ENCODE data around the gene PARVB. TPM values are rescaled to one million over a fixed set of nuclear protein-coding genes. Genes with fewer than 3 reads are reported as not detected.

Gene PARVB
- total RNA-seq, 1 donor from 2014 or later, result 79.9 TPM

- DNase-seq (ENCODE audit: low read depth), result no peak
- no peak for TF ChIP-seq CTCF (conservative IDR thresholded peaks at IDR 0.05; ENCODE audit: low read depth, low read length)
- no peak overlapping the region for H3K4me3 ChIP-seq (ENCODE audit: low read depth, low read length)
Observed at GRCh38 chr22:44188986-44189630, 165.0 kb downstream of the PARVB start.

DNA sequence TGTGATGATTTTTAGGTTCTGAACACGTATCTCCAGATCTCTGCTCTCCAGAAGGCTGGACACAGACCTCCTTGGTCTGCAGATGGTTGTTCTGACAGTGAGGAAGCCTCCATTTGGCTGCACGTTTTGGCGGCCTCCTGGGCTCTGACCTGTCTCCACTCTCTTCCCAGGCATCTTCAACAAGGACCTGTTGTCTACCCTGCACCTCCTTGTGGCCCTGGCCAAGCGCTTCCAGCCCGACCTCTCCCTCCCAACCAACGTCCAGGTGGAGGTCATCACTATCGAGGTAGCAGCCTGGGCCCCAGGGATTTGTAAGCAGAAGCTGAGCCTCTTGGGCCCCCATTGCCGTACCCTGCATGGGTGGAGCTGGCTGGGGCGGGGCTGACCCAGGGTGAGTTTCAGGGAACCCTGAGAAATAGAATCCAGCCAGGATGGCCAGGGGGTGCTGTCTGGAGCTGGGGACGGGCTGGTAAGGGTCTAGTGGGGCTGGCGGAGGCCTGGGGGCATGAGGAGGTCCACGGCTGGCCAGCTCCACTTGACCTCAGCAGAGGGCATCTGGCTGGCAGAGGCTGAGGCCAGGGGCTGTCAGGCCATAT lies 166.4 kb downstream of the PARVB start:
- no peak for TF ChIP-seq CTCF (conservative IDR thresholded peaks at IDR 0.05; ENCODE audit: low read depth, low read length)
- H3K4me3 ChIP-seq (ENCODE audit: low read depth, low read length), result no peak overlapping the region
- DNase-seq (ENCODE audit: low read depth), result no peak

- no peak overlapping the region for H3K4me3 ChIP-seq (ENCODE audit: low read depth, low read length)
- no peak for DNase-seq (ENCODE audit: low read depth)
- TF ChIP-seq CTCF (conservative IDR thresholded peaks at IDR 0.05; ENCODE audit: low read depth, low read length), result no peak
Observed at GRCh38 chr22:44191036-44191454, 166.9 kb downstream of the PARVB start.

DNA sequence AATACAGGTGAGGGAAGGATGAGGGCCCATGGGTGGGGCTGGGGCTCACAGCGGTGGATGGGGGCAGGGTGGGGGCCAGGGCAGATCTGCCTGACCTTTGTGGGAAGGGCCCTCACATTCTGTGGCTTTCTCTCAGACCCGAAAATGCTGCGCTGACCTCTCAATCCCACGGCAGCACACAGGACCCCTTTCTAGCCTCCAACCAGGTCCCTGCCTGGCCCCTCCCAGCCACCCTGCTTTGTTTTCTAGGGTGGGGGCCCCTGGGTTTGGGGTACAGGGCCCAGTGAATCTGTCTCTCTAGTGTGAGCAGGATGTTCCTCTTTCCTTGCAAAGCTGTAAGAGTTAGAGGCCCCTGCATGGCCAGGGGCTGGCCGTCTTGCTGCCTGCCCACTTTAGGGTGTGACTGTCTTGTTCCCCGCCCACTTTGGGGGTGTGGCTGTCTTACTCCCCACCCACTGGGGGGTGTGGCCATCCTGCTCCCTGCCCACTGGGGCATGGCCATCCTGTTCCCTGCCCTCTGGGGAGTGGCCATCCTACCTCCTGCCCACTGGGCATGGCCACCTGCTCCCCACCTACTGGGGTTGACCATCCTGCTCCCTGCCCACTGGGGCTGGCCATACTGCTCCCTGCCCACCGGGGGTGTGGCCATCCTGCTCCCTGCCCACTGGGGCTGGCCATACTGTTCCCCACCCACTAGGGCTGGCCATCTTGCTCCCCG lies 168.2 kb downstream of the PARVB start:
- no peak for TF ChIP-seq CTCF (conservative IDR thresholded peaks at IDR 0.05; ENCODE audit: low read depth, low read length)
- H3K4me3 ChIP-seq (ENCODE audit: low read depth, low read length), result no peak overlapping the region
- no peak for DNase-seq (ENCODE audit: low read depth)

DNA sequence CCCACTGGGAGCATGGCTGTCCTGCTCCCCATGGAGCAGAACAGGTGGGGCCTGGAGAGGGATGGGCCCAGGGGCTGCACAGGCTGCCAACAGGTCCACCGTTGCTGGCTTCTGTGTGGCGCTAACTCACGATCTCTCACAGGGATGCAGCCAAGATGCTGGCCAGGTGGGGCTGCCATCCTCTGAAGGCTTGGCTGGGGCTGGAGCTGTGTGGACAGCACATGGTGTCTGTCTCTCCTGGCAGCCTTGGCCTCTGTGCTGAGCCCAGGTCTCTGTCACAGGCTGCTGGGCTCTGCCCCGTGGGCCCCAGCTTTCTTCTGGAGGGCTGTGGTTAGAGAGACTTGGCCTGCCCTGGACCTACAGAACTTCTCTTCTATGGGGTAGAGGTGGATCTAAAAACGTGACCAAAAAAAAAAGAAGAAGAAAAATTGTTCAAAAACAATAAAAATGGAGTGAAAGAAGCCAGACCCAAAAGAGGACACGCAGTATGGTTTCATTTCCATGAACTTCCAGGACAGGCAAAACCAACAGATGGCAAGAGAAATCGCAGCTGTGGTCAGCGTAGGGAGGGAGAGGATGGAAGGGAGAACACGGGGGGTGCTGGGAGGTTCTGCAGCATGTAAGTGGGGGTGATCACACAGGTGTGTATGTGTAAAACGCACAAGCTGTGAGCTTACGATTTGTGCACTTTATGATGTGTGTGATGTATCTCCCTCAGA lies 168.9 kb downstream of the PARVB start:
- TF ChIP-seq CTCF (conservative IDR thresholded peaks at IDR 0.05; ENCODE audit: low read depth, low read length), result no peak
- DNase-seq (ENCODE audit: low read depth), result no peak

DNA sequence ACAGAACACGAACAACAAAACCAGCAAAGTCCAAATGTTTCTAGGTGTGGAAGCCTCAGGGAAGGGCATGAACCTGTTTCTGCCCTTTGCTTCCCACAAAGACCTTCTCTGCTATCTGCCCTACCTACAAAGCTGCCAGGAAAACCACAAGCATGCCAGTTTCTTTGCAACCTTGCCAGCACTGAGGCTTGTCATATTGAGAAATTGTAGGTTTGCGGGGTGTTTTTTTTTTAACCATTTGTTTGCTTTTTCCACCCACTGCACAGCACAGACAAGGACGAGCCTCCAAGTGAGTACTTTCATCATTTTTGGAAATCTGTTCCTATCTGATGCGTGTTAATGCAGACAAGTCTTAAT lies 169.4 kb downstream of the PARVB start:
- DNase-seq (ENCODE audit: low read depth), result no peak
- TF ChIP-seq CTCF (conservative IDR thresholded peaks at IDR 0.05; ENCODE audit: low read depth, low read length), result no peak
- H3K4me3 ChIP-seq (ENCODE audit: low read depth, low read length), result no peak overlapping the region

More for the DNA sequence above, 168.9 kb downstream of the PARVB start:
- no peak overlapping the region for H3K4me3 ChIP-seq (ENCODE audit: low read depth, low read length)

Measured in epithelial cell of proximal tubule (primary cell).